HCT116 (cell line): ENCODE data around the gene DTNB. TPM values are rescaled to one million over a fixed set of nuclear protein-coding genes. Genes with fewer than 3 reads are reported as not detected.
"Not testable (repeated sequence)": the region's sequence is repeated elsewhere in the genome, so short reads cannot be mapped to it uniquely, and the experiment has no call there.

ENCODE experiments used
- ATAC-seq: fragments of 200-7000 bp; cut with Tn5 transposase; 2 replicates; pipeline ENCODE4 v1.9.1; 2020; ENCODE audit warnings: mild to moderate bottlenecking, moderate library complexity
- BruUV-seq: library from RNA; stranded (reverse); fragments of 400-500 nt; replicated peaks from 2 replicates; lab custom pipeline; 2021; lab: Mats Ljungman, UMichigan
- CTCF ChIA-PET: fragments of 300-600 bp; sonication (Branson Sonifier 250); formaldehyde crosslinking; loops from one replicate; lab custom pipeline; 2021; ENCODE audit warnings: antibody characterized with exemption; lab: Charles Lee
- POLR2A ChIA-PET: fragments of 300-600, 350-600 bp; sonication (Branson Sonifier 250); formaldehyde crosslinking; loops from one replicate; lab custom pipeline; 2021; ENCODE audit warnings: antibody characterized with exemption; lab: Charles Lee
- RAD21 ChIA-PET, 2 experiments: fragments of 300-600 bp; sonication (Branson Sonifier 250); formaldehyde crosslinking; loops; one replicate each; lab custom pipeline; 2023; ENCODE audit warnings: low total read pairs in 2 of 2; ENCODE audit not compliant: uncharacterized antibody in 2 of 2, unreplicated experiment in 2 of 2, low non-redundant PET in 1 of 2; lab: Charles Lee
- DNase-seq: peaks from one replicate; pipeline ENCODE4 v3.0.0-alpha.2; 2010; ENCODE audit warnings: low read depth, low spot score
- H2AFZ ChIP-seq: fragments of 200-600 bp; shearing (Covaris generic), sonication (generic); 2 replicates; pipeline ENCODE4 v1.6.1; 2017; ENCODE audit warnings: low read depth, mixed run types, mixed read lengths, antibody characterized with exemption, low read length; ENCODE audit not compliant: poor library complexity, severe bottlenecking
- H3K27ac ChIP-seq: 2 replicates; pipeline ENCODE4 v1.5.1; 2012; ENCODE audit warnings: low read depth, low read length
- H3K27me3 ChIP-seq: fragments of 200-600 bp; sonication (generic); 2 replicates; pipeline ENCODE4 v1.6.1; 2016; ENCODE audit warnings: mixed run types, low read length, mixed read lengths; ENCODE audit not compliant: insufficient read depth
- H3K36me3 ChIP-seq, 2 experiments: fragments of 200-500 bp in 1 of 2; fragments of 200-600 bp in 1 of 2; sonication (Bioruptor generic) in 1 of 2; sonication (generic) in 1 of 2; 2 replicates each; pipeline versions ENCODE4 v1.5.1 to v1.6.1; 2014 to 2016; ENCODE audit warnings: low read length in 2 of 2, inconsistent platforms in 1 of 2, mixed read lengths in 1 of 2, mixed run types in 1 of 2; ENCODE audit not compliant: insufficient read depth in 2 of 2, control insufficient read depth in 1 of 2
- H3K4me1 ChIP-seq, 2 experiments: fragments of 200-600 bp in 1 of 2; sonication (generic) in 1 of 2; 2 replicates each; pipeline versions ENCODE4 v1.5.1 to v1.6.1; 2012 to 2017; ENCODE audit warnings: low read length in 2 of 2, inconsistent platforms in 1 of 2, mild to moderate bottlenecking in 1 of 2, mixed read lengths in 1 of 2, mixed run types in 1 of 2, moderate library complexity in 1 of 2; ENCODE audit not compliant: insufficient read depth in 2 of 2, control insufficient read depth in 1 of 2
- H3K4me2 ChIP-seq: fragments of 200-600 bp; sonication (generic); 2 replicates; pipeline ENCODE4 v1.6.1; 2017; ENCODE audit warnings: mixed run types, low read length, mixed read lengths
- H3K4me3 ChIP-seq, 2 experiments: fragments of 200-600 bp in 1 of 2; sonication (generic) in 1 of 2; replicated peaks in 1 of 2; 2 replicates each; pipeline ENCODE4 v1.5.1; 2011 to 2016; ENCODE audit warnings: low read length in 2 of 2, control low read depth in 1 of 2, low read depth in 1 of 2, mild to moderate bottlenecking in 1 of 2, mixed read lengths in 1 of 2, mixed run types in 1 of 2
- H3K79me2 ChIP-seq: fragments of 200-600 bp; sonication (generic); 2 replicates; pipeline ENCODE4 v1.6.1; 2017; ENCODE audit warnings: mild to moderate bottlenecking, mixed run types, low read length, moderate library complexity, mixed read lengths; ENCODE audit not compliant: insufficient read depth
- H3K9ac ChIP-seq: fragments of 200-600 bp; sonication (generic); 2 replicates; pipeline ENCODE4 v1.6.1; 2016; ENCODE audit warnings: low read length, mixed read lengths
- H3K9me2 ChIP-seq: fragments of 200-600 bp; sonication (generic), shearing (Covaris generic); 2 replicates; pipeline ENCODE4 v1.6.1; 2017; ENCODE audit warnings: mixed run types, mild to moderate bottlenecking, moderate library complexity; ENCODE audit not compliant: insufficient read depth
- H3K9me3 ChIP-seq, 2 experiments: fragments of 200-500 bp in 1 of 2; fragments of 200-600 bp in 1 of 2; sonication (Bioruptor generic) in 1 of 2; sonication (generic) in 1 of 2; 2 replicates each; pipeline ENCODE4 v1.6.1; 2014 to 2017; ENCODE audit warnings: low read length in 2 of 2, mixed read lengths in 2 of 2, inconsistent platforms in 1 of 2, low read depth in 1 of 2, mild to moderate bottlenecking in 1 of 2, mixed run types in 1 of 2, moderate library complexity in 1 of 2; ENCODE audit not compliant: control insufficient read depth in 1 of 2, insufficient read depth in 1 of 2
- H4K20me1 ChIP-seq: fragments of 200-600 bp; sonication (generic), shearing (Covaris generic); 2 replicates; pipeline ENCODE4 v1.6.1; 2017; ENCODE audit warnings: mixed run types, mild to moderate bottlenecking, moderate library complexity; ENCODE audit not compliant: insufficient read depth
- CBX3 ChIP-seq: IDR thresholded peaks from 2 replicates; pipeline ENCODE4 v1.6.1; 2012; ENCODE audit warnings: low read depth
- EZH2phosphoT487 ChIP-seq: fragments of 200-600 bp; IDR thresholded peaks from 2 replicates; pipeline ENCODE4 v1.6.1; 2018; ENCODE audit warnings: antibody characterized with exemption, borderline replicate concordance
- JUND ChIP-seq: IDR thresholded peaks from 2 replicates; pipeline ENCODE4 v1.6.1; 2012
- POLR2AphosphoS5 ChIP-seq: IDR thresholded peaks from 2 replicates; pipeline ENCODE4 v1.6.1; 2011; ENCODE audit warnings: mild to moderate bottlenecking, low read depth, low read length, moderate library complexity
- REST ChIP-seq: IDR thresholded peaks from 2 replicates; pipeline ENCODE4 v1.6.1; 2012; ENCODE audit warnings: low read depth
- SRF ChIP-seq: IDR thresholded peaks from 2 replicates; pipeline ENCODE4 v1.6.1; 2012; ENCODE audit warnings: low read depth
- TCF7L2 ChIP-seq: IDR thresholded peaks from 2 replicates; pipeline ENCODE4 v1.7.0; 2011; ENCODE audit warnings: borderline replicate concordance, inconsistent platforms; ENCODE audit not compliant: insufficient read depth, insufficient read length; ENCODE audit errors: extremely low read depth
- ZBTB33 ChIP-seq: IDR thresholded peaks from 2 replicates; pipeline ENCODE4 v1.6.1; 2011; ENCODE audit warnings: mild to moderate bottlenecking, low read length, moderate library complexity; ENCODE audit not compliant: insufficient replicate concordance; ENCODE audit errors: extremely low read depth
- ZNF274 ChIP-seq: fragments of 200-500 bp; sonication (Bioruptor generic); IDR thresholded peaks from 2 replicates; pipeline ENCODE4 v1.6.1; 2014; ENCODE audit warnings: mild to moderate bottlenecking, low read depth, low read length, inconsistent platforms
- intact Hi-C: fragments of 100-400 bp; cut with micrococcal nuclease; formaldehyde crosslinking; loops from 2 replicates; pipeline ENCODE4 v1.10.0; 2022
- total RNA-seq: library from RNA; stranded (reverse); gene quantifications from one replicate; pipeline ENCODE4 v1.2.1, GENCODE V29; 2021; ENCODE audit not compliant: unreplicated experiment

The DTNB gene
- total RNA-seq, 1 experiment from 2014 or later = 30.2 TPM

- TF ChIP-seq REST = no peak
- TF ChIP-seq CBX3 = no peak
- no peak for TF ChIP-seq ZBTB33
- no peak for TF ChIP-seq JUND
- no peak for TF ChIP-seq SRF
- TF ChIP-seq TCF7L2 = no peak
- no peak for TF ChIP-seq EZH2phosphoT487
- TF ChIP-seq ZNF274 = no peak
- no peak for TF ChIP-seq POLR2AphosphoS5
Observed at GRCh38 chr2:25405611-25406295, 267.6 kb downstream of the DTNB start (continued).

GRCh38 chr2:25403120-25403760 is 270.1 kb downstream of the DTNB start:
- H3K36me3 ChIP-seq, CTCF ChIA-PET, H3K27ac ChIP-seq, RAD21 ChIA-PET, ATAC-seq, H4K20me1 ChIP-seq, H3K4me1 ChIP-seq, H3K9ac ChIP-seq, H3K79me2 ChIP-seq, BruUV-seq, H3K9me2 ChIP-seq, DNase-seq, H3K27me3 ChIP-seq, H3K9me3 ChIP-seq, intact Hi-C loops, H3K4me2 ChIP-seq, H3K4me3 ChIP-seq, POLR2A ChIA-PET, H2AFZ ChIP-seq: not testable (repeated sequence)
